HG02798 (cell line): ENCODE data around the gene PCNX2.

Experiments used
- ATAC-seq: cut with Tn5 transposase; IDR thresholded peaks from one replicate; pipeline ENCODE4 v1.9.1; 2021; ENCODE audit warnings: mild to moderate bottlenecking; ENCODE audit not compliant: unreplicated experiment, poor library complexity

PCNX2 gene

DNA sequence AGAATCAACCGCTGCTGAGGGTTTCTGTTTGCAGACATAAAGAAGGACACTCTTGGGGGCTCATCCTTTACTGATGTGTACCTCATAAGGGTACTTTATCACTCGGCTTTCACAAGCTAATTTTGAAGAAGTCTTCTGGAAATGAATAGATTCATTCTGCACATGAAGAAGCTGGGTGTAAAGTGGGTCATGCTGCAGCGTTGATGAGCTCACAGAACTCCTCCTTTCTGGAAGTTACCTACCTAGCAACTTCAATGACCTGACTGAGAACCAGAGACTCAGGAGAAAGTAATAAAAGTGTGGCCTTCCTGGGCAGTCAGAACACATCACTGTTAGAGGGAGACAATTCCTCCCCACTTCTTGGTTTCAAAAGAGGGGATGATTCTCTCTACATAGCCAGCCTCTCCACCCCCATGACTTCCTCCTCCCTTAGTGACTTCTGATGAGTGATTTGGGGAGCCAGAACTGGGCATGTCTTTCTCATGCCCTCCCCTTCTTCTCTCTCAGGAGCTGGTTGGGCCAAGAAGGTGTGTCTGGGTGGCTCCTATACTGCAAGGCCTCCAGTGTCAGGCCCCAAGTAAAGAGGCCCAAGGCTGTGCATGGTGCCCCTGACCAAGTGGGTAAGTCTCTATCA lies 27.0 kb downstream of the PCNX2 start:
- peak; percentile 35 for ATAC-seq

DNA sequence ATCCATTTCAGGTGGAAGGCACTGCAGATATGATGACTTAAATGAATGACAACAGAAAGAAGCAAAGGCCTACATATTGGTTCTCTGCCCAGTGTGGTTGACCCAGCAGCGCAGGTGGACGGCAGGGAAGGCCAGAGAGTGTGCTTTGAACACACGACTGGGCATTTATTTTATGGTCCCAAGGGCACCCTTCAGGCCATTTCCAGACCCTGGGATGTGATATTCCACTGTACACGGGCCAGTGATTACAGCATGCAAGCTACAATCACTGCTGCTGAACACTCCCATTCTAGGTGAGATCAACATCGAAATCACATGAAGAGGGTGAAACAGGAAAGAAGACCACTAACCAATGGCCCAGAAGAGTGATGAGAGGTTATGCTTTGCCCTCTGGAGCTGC lies 33.8 kb downstream of the PCNX2 start:
- no peak for ATAC-seq

DNA sequence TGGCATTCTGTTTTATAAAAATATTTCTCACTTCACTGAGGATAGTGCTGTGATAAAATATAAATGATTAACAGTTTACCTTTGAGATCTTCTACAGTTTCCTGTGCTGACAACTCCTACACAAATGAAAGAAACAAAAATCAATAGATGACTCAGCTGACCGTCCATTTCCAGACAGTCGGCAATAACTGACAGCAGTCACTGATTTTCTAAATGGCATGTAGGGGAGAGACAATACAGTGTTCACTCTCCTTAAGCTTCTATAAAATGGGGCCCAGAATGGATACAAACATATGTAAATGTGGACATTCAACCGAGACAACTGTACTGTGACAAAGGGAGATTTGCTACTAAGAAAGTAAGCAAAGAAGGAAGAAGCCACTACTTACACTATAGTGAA lies 34.3 kb downstream of the PCNX2 start:
- ATAC-seq, result peak; percentile 90

DNA sequence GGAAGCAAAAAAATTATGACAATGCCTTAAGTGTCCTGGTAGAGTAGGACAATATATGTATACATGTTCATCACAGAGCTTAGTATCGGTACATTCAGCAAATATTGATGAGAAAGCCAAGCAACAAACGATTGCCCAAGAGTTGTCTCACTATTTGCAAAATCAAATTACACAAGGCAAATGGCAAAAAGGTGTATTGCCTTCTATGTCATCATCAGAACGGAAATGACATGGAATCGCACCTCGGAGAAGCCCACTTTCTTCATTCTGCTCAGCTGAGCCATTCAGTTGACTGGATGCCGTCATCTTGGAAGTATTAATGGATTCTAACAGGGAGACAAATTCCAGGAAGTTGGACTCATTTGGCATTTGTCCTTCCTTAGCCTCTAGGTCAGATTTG lies 37.7 kb downstream of the PCNX2 start:
- no peak for ATAC-seq

DNA sequence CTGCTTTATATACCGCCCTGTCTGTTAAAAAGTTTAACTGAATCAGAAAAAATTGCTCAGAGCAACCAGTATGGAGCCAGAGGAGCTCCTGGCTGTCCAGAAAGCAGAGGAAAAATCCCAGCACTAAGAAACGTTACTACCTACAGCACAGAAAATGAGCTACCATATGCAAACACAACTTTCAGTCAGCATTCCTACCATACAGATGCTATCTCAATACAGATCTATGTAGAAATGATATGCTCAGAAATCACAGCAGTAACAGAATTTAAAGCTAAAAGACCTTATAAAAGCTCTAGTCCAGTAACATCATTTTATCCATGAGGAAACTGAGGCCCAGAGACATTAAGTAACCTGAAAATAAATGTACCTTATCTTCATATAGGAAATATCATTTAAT lies 38.7 kb downstream of the PCNX2 start:
- ATAC-seq, result no peak

DNA sequence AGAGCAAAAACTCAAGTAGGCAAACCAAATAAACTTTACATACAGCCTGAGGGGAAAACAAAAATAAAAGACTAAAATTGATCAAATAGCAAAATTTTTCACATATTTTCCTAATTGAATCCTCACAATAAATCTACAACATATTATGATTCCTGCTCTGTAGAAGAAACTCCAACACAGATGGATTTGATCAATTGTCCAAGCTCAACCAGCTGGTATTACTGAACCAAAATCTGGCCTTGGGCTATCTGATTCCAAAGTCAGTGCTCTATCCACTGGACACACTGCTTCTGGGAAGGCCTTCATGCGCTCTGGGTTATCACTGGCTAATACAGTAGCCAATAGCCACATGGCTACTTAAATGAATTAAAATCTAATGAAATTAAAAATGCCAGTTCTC lies 39.3 kb downstream of the PCNX2 start:
- no peak for ATAC-seq

DNA sequence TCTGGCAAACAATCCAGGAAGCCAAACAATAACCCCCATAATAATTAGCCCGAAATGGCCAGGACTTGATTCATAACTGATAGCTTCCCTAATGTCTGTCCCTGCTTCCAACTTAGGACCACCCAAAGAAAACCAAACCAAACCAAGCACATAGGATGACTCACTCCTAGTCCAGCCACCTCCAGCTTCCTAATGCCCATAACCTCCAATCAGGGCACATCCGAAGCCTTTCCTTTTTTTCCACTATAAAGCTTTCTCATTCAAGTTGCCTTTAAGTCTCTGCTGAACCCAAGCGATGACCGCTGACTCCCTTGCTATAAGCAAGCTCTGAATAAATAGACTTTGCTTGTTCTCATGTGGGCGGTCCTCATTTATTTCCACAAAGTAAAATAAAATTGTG lies 40.4 kb downstream of the PCNX2 start:
- no peak for ATAC-seq

DNA sequence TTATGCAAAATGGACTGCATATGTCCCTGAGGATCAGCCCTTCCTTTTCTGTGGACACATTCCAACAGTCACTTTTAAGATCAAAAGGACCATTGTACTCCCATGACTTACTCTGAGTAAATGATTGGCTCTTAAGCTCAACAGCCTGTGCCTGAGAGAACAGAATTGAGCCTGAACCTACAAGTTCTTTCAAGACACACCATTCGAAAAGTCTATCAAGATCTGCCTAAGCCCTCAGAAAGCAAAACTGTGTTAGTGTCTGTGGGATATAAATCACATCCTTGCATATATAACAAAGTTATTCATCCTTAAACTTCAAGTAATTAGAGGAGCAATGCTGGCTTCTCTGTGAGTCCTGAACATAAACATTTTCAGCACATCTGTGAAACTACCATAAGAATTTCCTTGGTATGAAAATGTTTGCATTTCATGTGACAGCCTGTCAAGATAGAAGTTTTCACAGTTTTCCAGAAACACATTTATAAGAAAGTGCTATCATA lies 41.6 kb downstream of the PCNX2 start:
- ATAC-seq, result no peak

DNA sequence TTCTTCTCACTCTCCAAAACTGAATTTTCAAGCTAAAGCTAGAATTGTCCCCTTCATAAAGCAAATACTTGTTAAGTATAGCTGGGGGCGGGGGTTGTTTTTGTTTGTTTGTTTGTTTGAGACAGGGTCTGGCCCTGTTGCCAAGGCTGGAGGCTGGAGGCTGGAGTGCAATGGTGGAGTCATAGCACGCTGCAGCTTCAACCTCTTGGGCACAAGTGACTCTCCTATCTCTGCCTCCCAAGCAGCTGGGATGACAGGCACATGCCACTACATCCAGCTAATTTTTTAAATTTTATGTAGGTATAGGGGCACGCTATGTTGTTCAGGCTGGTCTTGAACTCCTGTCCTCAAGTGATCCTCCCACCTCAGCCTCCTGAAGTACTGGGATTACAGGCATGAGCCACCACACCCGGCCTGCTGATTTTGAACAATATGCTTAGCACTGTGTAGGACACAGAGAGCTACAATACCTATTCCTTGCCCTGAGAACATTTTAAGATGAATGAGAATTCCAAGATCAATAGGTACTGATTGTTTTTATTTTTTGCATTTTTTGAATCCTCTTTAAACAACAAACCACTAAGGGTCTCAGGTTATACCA lies 42.2 kb downstream of the PCNX2 start:
- no peak for ATAC-seq

DNA sequence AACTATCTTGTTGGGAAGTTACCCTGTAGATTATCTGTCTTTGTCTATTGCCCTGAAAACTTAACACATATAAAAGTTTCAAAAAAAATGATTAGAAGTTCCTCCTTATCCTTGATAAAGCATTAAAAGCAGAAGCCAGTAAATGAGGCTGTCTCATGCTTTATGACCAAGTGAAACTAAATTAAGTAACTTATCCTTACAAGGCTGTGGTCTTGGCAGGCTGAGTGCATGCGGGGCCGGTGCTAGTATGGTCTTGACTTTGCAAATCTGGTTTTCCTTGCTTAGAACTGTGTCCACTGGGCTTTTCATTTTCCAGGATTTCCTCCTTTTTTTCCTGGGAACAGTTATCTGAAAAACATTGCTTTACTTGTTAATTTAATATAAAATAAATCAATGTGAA lies 43.1 kb downstream of the PCNX2 start:
- no peak for ATAC-seq

DNA sequence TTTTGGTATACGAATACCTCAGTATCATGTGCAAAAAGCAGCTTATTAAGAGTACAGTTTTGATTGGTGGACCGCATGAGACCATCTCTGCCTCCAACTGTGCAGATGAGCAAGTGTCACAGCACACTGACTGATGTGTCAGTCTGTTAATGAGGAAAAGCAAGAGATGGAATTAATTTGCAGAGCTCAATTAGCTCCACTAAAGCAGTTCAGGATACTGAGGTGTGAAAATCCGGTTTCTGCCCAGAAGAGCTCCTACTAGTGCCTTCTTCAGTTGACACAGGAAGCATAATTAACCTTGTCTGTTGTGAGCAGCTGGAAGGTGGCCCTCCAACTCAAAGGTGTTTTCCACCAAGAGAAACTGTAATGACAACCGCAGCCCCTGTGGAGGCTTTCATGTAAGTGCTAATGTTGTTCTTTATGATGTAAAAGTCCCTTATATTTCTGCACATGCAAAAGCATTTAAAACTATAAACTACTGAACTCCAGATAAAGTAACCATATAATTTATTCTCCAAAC lies 44.3 kb downstream of the PCNX2 start:
- no peak for ATAC-seq

DNA sequence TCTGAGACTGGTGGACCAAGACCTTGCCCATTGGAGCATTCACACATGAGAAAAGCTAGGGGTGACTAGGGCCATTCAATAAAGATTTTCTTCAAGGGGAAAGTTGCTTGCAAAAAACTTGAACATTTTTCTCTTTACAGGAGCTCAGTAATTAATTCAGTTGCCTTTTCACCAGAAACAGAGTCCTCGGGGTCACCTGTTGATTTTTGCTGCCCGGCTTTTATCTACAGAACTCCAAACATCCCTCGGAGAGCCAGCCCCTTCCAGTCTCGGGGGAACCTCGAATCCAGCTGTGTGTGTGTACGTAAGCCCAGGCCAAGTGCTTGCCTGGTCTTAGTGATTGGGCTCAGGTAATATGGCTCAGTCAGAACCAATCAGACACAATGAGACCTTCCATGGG lies 47.5 kb downstream of the PCNX2 start:
- no peak for ATAC-seq

DNA sequence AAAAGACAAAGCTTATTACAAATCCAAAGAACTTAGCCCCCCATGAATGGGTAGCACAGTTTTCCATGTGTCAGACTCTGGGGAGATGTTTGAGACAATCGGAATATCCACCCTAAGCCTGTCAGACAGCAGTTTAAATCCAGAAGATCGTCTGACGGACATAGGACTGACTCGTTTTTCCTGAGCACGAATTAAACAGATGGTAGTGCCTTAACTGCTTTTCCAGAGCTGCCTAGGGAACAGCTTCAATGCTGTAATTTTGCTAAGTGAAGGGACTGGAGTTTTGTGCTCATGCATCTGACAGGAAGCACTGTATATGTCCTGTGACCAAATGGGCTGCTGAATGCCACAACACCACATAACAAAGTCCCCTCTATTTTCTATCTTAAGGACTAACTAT lies 48.6 kb downstream of the PCNX2 start:
- no peak for ATAC-seq

DNA sequence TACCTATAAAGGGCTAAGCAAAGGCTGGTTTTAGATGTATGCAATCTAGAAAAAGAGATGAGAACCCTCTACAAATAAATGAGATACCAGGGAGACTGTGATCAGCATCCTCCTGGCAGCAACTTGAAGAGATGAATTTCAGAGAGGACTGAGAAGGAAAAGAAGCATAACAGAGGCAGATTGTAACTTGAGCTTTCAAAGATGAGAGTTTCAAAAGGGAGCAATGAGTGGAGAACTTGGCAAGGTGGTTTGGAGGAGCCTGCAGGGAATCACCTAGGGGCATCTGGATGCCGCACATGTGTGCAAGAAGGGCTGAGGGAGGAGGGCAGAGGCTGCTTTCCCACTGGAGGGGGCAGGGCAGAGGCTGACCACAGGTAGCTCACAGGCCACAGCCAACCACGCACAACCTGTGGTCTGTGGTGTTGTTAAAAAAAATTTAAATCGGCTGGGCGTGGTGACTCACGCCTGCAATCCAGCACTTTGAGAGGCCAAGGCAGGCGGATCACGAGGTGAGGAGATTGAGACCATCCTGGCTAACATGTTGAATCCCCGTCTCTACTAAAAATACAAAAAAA lies 50.2 kb downstream of the PCNX2 start:
- no peak for ATAC-seq

DNA sequence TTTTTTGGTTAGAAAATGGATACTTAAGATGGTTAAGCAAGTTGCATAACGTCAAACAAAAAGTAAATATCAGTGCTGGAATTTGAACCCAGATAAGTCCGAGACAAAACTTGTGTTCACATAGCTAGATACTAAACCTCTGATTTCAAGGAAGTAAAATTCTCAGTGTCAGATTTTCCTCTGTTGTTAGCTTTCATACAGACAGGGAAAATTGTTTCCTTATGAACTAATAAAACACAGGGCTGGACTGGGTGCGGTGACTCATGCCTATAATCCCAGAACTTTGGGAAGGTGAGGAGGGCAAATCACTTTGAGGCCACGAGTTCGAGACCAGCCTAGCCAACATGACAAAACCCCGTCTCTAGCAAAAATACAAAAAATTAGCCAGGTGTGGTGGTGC lies 51.3 kb downstream of the PCNX2 start:
- ATAC-seq, result no peak

DNA sequence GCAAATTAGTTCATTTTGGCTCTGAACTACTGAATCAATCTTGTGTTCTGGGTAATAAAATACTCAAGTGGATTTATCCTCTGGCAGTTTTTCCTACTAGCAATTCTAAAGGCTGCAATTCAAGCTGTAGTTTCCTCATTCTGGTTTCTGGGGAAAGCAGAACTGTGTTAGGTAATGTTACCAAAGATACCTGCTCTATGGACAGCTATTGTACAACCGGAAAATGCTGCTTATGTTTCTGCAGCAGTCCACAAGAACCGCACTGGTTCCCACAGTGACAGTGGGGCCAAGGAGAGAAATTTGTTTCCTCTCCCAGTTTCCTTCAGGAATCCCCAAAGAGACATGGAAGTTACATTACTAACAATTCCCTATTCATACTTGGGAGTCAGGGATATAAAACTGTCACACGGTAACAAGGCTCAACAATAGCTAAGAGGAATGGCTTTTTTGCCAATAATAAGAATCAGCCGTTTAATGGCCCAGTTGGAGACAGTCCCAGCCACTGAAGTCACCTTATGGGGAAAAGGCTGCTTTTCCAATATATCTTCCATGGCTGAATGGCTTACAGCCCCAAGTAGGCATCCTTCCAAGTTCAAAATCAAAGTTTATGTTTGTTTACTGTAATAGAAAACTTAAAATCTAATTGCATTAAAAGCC lies 52.6 kb downstream of the PCNX2 start:
- ATAC-seq, result no peak

DNA sequence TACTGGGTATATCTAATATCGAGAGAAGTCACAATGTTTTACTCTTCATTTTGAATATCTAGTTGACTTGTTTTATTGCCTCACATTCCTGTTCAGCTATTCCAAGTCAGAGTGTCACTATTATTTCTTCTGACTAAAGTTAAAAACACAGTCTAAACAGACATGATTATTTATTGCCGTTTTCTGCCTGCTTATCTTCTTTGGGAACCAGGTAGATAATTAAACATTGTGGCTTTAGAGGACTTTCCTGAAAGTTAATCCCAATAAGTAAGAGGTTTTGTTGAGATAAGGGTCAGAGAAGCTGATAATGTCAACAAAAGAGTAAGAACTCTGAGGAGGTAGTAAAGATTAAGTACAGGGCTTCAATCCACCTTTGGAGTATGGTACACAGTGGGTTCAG lies 53.8 kb downstream of the PCNX2 start:
- ATAC-seq, result no peak

DNA sequence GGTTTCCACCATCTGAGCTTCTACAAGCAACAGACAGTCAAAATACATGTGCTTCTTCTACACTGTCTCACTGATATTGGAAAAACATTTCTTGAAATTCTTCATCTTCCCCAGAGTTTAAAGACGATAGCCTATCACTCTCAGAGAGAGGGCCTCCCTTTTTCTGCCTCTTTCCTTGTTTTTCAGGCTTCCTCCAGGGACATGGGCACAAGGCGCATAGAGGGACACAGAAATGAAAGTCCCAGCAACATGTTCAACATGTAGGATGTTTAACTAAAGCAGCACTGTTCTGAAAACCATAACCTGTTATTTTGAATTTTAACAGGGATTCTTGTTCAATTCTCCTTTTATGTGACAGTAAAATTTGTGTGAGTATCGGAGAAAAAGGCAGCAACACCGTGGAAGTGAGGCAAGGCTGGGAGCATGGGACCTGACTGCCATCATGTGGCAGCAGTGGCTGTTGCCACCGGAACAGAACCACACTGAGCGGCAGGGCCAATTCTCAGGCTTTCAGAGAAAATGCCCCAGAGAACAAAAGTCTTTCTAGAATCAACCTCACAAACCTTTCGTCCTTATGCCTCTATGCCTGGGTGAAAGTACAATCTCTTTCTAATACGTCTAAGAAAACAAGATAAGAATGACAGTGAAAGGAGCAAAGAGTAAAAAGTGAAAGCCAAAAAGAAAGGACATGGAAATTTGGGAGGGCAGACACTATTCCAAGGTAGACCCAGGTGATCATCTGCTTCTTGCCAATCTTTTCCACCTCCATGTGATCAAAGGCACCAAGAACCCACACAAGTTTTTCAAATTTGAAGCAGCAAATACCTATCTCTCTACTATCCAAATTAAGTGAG lies 54.5 kb downstream of the PCNX2 start:
- no peak for ATAC-seq

DNA sequence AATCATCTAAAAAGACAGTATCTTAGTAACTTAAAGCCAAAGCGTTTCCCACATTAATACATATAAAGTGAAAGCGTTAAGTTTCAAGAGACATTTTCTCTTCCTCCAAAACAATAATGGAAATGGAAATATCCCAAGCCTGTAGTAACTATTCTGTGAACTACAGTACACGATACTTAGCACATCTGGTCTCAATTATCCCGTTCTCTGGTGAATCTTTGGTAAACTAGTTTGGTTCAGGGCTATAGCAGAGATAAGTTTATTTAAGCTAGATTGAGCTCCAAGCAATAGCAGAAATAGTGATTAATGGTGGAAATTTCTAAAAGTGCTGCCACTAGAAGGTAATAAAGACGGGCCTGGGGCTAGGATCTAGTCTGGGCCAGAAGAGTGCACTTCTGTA lies 55.2 kb downstream of the PCNX2 start:
- no peak for ATAC-seq

DNA sequence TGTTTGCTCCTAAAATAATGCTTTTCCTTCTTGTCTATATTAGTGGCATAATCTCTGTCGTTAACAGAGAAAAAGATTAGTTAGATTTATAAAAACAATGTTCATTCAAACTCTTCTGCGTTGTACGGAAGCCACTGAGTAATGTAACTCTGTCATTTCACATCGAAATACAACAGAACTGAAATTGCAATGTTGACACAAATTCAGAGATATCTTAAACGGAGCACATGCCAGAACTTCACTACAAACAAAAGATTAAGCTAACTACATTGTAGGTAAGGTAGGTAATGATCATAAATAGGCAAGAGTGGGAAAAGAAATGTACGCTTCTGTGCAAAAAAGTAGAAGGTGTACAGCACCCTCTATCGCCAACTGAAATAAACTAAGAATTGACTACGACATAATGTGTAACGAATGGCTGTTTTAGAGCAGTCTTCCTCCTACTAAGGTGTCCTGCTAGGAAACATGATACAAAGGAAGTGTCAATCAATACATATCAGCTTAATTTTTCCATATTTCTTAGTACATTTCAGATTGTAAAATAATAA lies 56.6 kb downstream of the PCNX2 start:
- no peak for ATAC-seq
